ENCODE results near the gene ALG5. TPM values are rescaled to one million over a fixed set of nuclear protein-coding genes. Genes with fewer than 3 reads are reported as not detected.

ALG5 gene
- polyA plus RNA-seq, 6 donors from 2014 or later = 52.3 to 66.0 (median 64.6) TPM

DNA sequence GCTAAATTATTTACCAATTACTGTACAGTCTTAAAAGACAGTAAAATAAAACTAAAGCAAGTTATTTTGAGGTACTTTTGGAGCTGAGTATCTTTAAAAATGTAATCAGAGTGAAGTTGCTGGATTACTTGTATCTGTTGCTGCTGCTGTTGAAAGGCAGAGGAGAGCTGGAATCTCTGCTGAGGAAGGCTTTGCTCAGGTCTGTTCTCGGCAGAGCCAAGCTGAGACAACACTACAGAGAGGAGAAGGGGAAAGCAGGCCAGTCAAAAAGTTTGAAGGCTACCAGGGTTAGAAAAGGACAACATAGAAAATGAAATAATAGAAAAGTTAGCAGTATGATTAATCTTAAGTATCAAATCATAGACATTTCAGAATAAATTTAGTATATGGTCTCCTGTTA lies 11.3 kb upstream of the ALG5 start:
- Mint-ChIP-seq H3K4me1 (peaks cover 0 to 7% (median 0%) of the 10 kb centered on the region in 3 donors), H3K4me3 (no peak overlapping the region), H3K27me3 (no peaks in the 10 kb centered on the region), H3K36me3 (peaks cover 6 to 9% of the 10 kb centered on the region in 2 donors), H3K9me3 (no peaks in the 10 kb centered on the region), H3K27ac (peak overlapping the region in 4 of 6 donors; percentile 4 to 94 (median 68))
- ATAC-seq (ENCODE audit: low read depth in 2 of 2) (no peak), DNase-seq (no peak)

DNA sequence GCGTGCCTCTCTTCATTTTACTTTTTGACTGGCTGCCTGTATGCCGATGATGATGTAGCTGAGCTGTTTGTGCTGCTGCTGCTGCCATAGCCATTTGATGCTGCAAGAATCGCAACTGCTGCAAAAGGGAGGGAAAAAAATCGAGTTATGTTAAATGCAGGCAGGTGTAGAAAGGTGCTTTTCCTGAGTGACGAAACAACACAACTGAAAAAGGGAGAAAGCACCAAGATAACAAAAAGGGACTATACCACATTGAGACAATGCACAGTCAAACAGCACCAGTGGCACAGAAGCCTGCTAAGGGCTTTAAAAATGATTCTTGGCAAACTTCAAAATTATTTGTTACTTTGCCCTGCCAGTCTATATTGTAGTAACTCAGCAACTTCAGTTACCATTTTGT lies 10.6 kb upstream of the ALG5 start:
- Mint-ChIP-seq H3K4me1 (peaks cover 0 to 7% (median 0%) of the 10 kb centered on the region in 3 donors), H3K9me3 (no peaks in the 10 kb centered on the region), H3K36me3 (peaks cover 1 to 9% of the 10 kb centered on the region in 2 donors), H3K27ac (peak overlapping the region in 1 of 6 donors; percentile 75), H3K27me3 (no peaks in the 10 kb centered on the region), H3K4me3 (no peak overlapping the region)
- no peak for DNase-seq
- no peak for ATAC-seq (ENCODE audit: low read depth in 2 of 2)

DNA sequence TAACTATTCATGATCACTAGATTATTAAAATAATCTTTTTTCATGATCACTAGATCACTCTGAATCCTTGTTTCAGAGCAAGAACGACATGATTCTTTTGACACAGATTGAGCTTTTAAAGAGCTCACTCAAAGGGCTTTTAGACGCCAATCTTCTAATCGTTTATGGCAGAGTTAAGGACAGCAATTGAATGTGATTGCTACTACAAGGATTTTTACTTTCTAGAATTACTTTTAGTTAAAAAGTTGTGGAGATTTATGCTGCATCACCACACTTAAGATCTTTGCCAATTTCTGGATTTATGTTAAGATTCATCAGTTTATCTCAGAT lies 2.7 kb upstream of the ALG5 start:
- Mint-ChIP-seq H3K27ac (peak overlapping the region in 3 of 6 donors; percentile 67 to 100 (median 100)), H3K36me3 (peaks cover 1 to 6% of the 10 kb centered on the region in 2 donors), H3K4me1 (peaks cover 19 to 39% (median 27%) of the 10 kb centered on the region in 3 donors), H3K4me3 (peak overlapping the region in 7 of 8 donors; percentile 36 to 100 (median 100)), H3K9me3 (peaks cover 0 to 5% (median 0%) of the 10 kb centered on the region in 7 donors), H3K27me3 (no peaks in the 10 kb centered on the region)
- ATAC-seq (ENCODE audit: low read depth in 2 of 2) (no peak), DNase-seq (no peak)

DNA sequence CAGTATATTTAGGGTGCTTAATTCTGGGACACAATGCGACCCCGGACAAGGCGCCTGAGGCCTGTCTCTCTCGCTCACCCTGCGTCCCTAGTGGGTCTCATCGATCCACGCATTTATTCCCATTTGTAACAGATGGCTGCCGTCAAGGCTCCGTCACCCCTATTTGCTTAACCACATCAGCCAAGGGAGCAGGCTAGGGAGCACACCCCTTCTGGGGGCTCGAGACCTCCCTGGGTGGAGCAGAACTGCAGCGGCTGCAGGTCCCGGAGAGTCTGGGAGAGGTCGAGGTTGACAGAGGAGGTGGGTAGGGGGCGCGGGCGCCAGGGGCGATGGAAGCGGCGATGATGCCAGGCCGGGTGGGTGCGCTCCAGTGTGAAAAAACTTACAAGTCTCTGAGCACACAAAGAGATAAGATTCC lies 507 bp downstream of the ALG5 start:
- H3K4me1 Mint-ChIP-seq = peaks cover 28 to 44% (median 29%) of the 10 kb centered on the region in 3 donors
- H3K27ac Mint-ChIP-seq = peak overlapping the region; percentile 92 to 100 (median 97)
- peak overlapping the region; percentile 98 to 100 (median 100) for H3K4me3 Mint-ChIP-seq
- peaks cover 0 to 5% (median 0%) of the 10 kb centered on the region in 7 donors for H3K9me3 Mint-ChIP-seq
- no peak for DNase-seq
- H3K27me3 Mint-ChIP-seq = no peaks in the 10 kb centered on the region
- no peak for ATAC-seq (ENCODE audit: low read depth in 2 of 2)
- H3K36me3 Mint-ChIP-seq = peaks cover 6 to 13% of the 10 kb centered on the region in 2 donors

DNA sequence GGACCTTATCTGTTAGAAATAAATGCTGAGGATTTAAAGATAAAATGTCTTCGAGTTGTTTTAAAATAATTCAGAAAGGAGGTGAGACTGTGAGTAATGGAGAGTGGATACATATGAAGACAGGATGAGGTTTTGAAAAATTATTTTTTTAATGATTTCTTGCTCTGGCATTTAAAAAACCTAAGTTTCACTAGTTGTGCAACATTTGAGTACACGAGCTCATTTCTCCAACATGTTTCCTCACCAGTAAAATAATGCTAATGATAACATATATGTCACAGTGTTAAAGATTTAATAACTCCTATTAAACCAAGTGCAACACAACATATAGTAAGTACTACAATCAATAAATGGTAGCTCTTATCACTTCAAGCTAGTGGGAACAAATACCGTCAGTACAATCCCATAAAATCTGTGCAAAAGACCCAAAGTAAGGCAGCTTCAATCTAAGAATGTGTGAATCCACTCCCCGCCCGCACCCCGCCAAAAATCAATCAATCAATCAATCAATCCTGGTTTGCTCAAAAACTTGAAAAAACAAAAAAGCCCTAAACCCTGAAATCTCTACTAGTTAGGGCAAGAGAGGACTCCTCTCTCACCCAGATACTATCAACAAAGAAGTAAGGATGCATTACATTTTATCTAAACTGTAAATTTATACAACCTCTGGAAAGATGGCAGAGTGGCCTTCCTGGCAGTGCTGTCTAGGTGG lies 1.3 kb downstream of the ALG5 start:
- H3K9me3 Mint-ChIP-seq = peaks cover 0 to 5% (median 0%) of the 10 kb centered on the region in 7 donors
- peak overlapping the region in 5 of 6 donors; percentile 91 to 100 (median 98) for H3K27ac Mint-ChIP-seq
- H3K4me3 Mint-ChIP-seq = peak overlapping the region; percentile 98 to 100 (median 100)
- H3K4me1 Mint-ChIP-seq = peaks cover 28 to 44% (median 29%) of the 10 kb centered on the region in 3 donors
- H3K27me3 Mint-ChIP-seq = no peaks in the 10 kb centered on the region
- ATAC-seq (ENCODE audit: low read depth in 2 of 2) (no peak), DNase-seq (no peak)
- H3K36me3 Mint-ChIP-seq = peaks cover 9 to 13% of the 10 kb centered on the region in 2 donors

DNA sequence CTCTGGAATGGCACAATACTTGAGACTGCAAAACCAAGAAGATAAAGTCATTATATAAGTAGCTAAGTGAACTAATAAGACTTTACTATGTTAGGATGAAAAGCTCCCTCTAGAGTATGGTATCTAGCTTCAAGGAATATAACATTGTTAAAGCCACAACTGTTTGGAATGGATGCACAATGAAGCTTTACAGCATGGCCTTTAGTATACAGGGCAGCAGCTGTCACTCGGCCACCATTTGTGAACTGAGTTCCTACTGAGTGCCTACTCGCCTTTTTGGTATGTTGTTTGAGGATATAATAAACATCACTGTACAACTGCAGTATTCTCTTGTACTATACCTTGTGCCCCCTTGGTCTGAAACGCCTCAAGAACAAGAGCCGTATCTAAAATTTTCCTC lies 6.8 kb downstream of the ALG5 start:
- no peak for ATAC-seq (ENCODE audit: low read depth in 2 of 2)

DNA sequence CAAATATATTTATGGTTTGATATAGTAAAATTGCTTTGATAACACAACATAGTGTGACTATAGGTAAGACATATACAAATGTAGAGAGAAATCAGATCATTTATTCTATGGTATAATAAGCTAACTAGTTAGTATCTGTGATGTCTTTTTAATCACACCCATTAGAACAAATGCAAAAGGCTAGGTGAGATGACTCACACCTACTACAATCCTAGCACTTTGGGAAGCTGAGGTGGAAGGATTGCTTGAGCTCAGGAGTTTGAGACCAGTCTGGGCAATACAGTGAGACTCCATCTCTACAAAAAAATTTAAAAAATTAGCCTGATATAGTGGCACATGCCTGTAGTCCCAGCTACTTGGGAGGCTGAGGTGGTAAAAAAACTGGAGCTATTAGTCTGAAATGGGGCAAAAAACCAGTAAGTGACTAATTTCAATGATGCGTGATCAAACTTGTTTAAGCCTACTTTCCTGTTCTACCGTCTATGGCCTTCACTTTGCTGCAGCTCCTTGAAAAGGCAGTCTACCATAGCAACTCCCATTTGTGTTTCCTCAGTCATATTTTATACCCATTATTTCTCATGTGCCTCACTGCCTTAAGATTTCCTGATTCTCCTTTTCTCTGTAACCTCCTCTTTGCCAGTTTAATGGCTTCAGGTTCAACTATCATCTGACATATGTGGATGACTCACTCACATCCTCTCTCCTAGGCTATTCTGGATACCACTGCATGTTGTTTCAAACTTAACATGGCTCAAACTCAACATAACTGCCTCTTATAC lies 12.5 kb downstream of the ALG5 start:
- ATAC-seq (ENCODE audit: low read depth in 2 of 2) (no peak), DNase-seq (no peak)
- H3K27me3 Mint-ChIP-seq = no peaks in the 10 kb centered on the region
- H3K27ac Mint-ChIP-seq = peak overlapping the region in 1 of 6 donors; percentile 34
- no peak overlapping the region for H3K4me3 Mint-ChIP-seq
- H3K36me3 Mint-ChIP-seq = peaks cover 13 to 23% of the 10 kb centered on the region in 2 donors
- peaks cover 0 to 6% (median 0%) of the 10 kb centered on the region in 3 donors for H3K4me1 Mint-ChIP-seq
- no peaks in the 10 kb centered on the region for H3K9me3 Mint-ChIP-seq

More for the DNA sequence above, 6.8 kb downstream of the ALG5 start:
- Mint-ChIP-seq H3K4me3 (no peak overlapping the region), H3K4me1 (peaks cover 7 to 16% (median 10%) of the 10 kb centered on the region in 3 donors), H3K27me3 (no peaks in the 10 kb centered on the region), H3K36me3 (peaks cover 22 to 29% of the 10 kb centered on the region in 2 donors), H3K27ac (no peak overlapping the region), H3K9me3 (no peaks in the 10 kb centered on the region)
- no peak for DNase-seq

DNA sequence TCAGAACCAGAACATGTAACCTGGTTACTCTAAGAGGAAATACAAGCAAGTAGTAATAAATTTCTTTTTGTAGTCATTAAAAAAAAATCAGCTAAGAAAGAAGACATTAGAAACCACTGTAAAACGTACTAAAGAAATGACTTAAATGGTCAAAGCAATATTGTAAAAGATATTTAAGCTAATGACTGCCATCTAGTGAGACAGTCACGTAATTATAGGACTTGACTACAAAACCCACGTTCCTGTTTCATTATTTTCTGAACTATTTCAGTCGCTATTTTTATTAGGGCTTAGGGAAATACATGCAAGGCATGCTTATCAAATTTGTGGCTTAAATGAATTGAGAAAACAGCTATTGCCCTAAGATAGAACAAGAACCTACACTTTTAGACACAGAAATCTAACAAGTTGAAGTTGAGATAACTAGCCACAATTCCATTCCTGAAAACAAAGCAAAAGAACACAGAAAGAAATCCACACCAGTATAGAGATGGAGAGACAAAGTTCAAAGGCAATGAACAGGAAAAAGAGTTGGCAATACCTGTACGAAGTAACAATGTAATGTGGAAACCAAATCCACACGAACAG lies 17.9 kb downstream of the ALG5 start:
- peaks cover 0 to 4% (median 3%) of the 10 kb centered on the region in 3 donors for H3K4me1 Mint-ChIP-seq
- H3K9me3 Mint-ChIP-seq = no peaks in the 10 kb centered on the region
- peak in 1 of 2 donors; percentile 32 for ATAC-seq (ENCODE audit: low read depth in 2 of 2)
- peak overlapping the region in 1 of 6 donors; percentile 34 for H3K27ac Mint-ChIP-seq
- H3K36me3 Mint-ChIP-seq = peaks cover 0 to 7% of the 10 kb centered on the region in 2 donors
- H3K4me3 Mint-ChIP-seq = no peak overlapping the region
- DNase-seq = no peak
- no peaks in the 10 kb centered on the region for H3K27me3 Mint-ChIP-seq

DNA sequence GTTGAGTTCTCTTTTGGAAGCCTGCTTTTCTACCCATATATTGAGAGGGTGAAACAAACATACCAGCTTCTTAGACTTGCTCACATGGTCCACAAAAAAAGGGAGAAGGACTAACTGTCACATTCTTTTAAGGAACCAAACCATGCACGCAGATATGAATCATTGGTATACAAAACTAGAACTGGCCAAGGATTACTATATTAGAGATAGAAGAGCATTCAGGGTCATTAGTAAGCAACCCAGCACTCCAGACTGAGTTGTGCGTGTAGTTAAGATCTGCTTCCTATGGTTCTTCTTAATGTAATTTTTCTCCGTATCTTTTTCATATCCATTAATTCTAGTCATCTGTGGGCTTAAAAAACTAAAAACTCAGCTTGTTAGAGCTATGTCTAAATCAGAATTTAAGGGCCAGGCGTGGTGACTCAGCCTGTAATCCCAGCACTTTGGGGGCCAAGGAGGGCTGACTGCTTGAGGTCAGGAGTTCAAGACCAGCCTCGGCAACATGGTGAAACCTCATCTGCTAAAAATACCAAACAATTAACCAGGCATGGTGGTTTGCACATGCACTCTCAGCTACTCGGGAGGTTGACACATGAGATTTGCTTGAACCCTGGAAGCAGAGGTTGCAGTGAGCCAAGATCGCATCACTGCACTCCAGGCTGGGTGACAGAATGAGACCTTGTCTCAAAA lies 19.6 kb downstream of the ALG5 start:
- H3K27me3 Mint-ChIP-seq = no peaks in the 10 kb centered on the region
- H3K4me3 Mint-ChIP-seq = no peak overlapping the region
- H3K9me3 Mint-ChIP-seq = peaks cover 0 to 7% (median 0%) of the 10 kb centered on the region in 7 donors
- ATAC-seq (ENCODE audit: low read depth in 2 of 2) (no peak), DNase-seq (no peak)
- peaks cover 0 to 4% (median 3%) of the 10 kb centered on the region in 3 donors for H3K4me1 Mint-ChIP-seq
- peak overlapping the region in 1 of 6 donors; percentile 66 for H3K27ac Mint-ChIP-seq
- H3K36me3 Mint-ChIP-seq = peaks cover 5 to 10% of the 10 kb centered on the region in 2 donors

DNA sequence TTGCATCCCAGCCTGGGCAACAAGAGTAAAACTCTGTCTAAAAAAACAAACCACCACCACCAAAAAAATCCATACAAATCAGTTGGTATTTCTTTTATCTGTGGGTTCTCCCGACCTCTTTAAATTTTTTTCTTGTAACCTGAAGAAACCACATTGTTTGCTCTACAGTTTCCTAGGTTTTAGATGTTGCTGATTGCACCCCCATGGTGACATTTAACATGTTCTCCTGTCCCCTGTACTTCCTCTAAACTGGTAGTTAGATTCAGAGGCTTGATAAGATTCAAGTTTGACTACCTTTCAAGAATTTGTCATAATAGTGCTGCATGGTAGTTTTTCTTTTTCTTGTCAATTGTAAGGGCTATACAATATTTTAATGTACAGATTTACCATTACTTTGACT lies 24.0 kb downstream of the ALG5 start:
- H3K27me3 Mint-ChIP-seq = no peaks in the 10 kb centered on the region
- H3K4me3 Mint-ChIP-seq = no peak overlapping the region
- H3K36me3 Mint-ChIP-seq = peaks cover 5 to 7% of the 10 kb centered on the region in 2 donors
- peaks cover 7 to 12% (median 10%) of the 10 kb centered on the region in 3 donors for H3K4me1 Mint-ChIP-seq
- peaks cover 0 to 7% (median 0%) of the 10 kb centered on the region in 7 donors for H3K9me3 Mint-ChIP-seq
- H3K27ac Mint-ChIP-seq = no peak overlapping the region
- no peak for ATAC-seq (ENCODE audit: low read depth in 2 of 2)
- DNase-seq = no peak

DNA sequence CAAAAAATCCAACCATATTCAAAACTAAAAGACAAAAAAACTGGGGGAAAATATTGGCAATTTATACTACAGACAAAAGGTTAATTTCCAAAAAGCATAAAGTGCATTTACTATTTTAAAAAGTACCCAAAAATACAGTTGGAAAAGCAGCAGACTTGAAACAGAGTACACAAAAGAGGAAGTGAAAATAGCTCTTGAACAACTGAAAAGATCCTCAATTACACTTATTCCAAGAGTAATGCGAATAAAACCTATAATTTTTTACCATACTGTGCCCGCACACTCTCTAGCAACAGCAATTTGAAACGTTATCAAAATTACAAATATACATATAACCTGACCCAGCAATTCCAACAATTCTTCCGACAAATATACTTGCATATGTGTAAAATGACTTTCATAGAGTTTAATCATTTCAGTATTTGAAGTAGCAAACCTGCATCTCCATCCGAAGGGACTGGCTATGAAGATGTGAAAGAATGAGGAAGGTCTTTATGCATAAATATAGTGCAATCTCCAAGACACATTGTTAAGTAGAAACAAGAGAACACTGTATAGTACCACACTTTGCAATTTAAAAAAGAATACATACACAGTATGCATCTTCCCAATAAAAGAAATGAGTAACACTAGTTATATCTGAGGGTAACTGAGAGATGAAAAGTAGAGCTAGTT lies 25.4 kb downstream of the ALG5 start:
- H3K36me3 Mint-ChIP-seq = peaks cover 7 to 8% of the 10 kb centered on the region in 2 donors

DNA sequence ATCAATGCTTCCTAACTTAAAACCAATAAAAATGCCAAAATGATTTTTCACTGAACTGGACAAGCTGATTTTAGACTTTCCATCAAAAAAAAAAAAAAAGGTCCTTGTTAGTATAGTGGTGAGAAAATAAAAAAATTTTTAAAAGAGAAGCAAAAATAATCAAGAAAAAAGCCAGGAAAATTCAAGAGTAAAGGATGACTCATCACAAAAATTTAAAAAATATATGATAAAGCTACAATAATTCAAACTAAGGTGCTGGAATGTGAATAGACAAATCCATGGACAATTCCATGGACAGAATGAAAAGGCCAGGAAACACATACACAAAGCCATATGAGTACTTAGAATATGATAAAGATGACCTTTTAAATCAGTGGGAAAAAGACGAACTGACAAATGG lies 26.1 kb downstream of the ALG5 start:
- Mint-ChIP-seq H3K36me3 (peaks cover 9 to 15% of the 10 kb centered on the region in 2 donors), H3K4me3 (no peak overlapping the region), H3K27me3 (no peaks in the 10 kb centered on the region), H3K4me1 (peaks cover 7 to 12% (median 10%) of the 10 kb centered on the region in 3 donors), H3K27ac (no peak overlapping the region), H3K9me3 (peaks cover 0 to 7% (median 0%) of the 10 kb centered on the region in 7 donors)
- ATAC-seq (ENCODE audit: low read depth in 2 of 2) (no peak), DNase-seq (no peak)

More for the DNA sequence above, 25.4 kb downstream of the ALG5 start:
- Mint-ChIP-seq H3K27ac (peak overlapping the region in 2 of 6 donors; percentile 12 to 30), H3K27me3 (no peaks in the 10 kb centered on the region), H3K4me3 (no peak overlapping the region), H3K9me3 (peaks cover 0 to 7% (median 0%) of the 10 kb centered on the region in 7 donors), H3K4me1 (peaks cover 7 to 12% (median 10%) of the 10 kb centered on the region in 3 donors)
- ATAC-seq (ENCODE audit: low read depth in 2 of 2) (peak; percentile 65 to 71), DNase-seq (peak; percentile 17)
